Thyroid gland (tissue), 4 donors: ENCODE results near the gene PITPNB.

ENCODE experiments used
- POLR2A ChIP-seq, 2 donors: fragments of 450-650 bp; IDR thresholded peaks; one replicate each; pipeline ENCODE4 v1.6.1; 2017; ENCODE audit warnings: antibody characterized with exemption in 2 of 2, mild to moderate bottlenecking in 2 of 2, moderate library complexity in 1 of 2
- TF ChIP-seq, protein P1 (sequence below), 6 experiments: fragments of 200-600 bp in 3 of 6; fragments of 450-650 bp in 3 of 6; sonication (generic) in 3 of 6; IDR thresholded peaks; one replicate each; pipeline ENCODE4 v1.5.1; 2016 to 2019; ENCODE audit warnings: antibody characterized with exemption in 6 of 6, mild to moderate bottlenecking in 2 of 6, inconsistent platforms in 1 of 6, moderate library complexity in 1 of 6

DNA sequence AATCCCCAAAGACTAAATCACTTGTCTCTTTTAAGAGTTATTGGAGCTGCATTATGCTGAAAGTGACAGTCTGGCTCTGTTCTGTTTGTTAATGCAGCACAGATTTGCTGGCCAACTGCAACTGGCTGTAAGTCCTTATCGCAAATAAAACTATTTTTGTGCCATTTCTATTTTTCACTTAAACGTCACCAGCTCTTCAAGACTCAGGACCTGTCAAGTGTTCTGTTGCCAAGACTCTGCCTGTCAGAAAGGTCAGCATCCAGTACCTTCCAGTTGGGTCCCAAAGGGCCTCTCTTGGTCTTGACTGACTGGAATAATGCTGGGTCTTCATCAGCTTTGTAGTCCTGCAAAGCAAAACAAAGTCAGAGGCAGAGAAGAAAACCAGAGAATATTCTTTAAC is 45.6 kb downstream of the PITPNB start:
- TF ChIP-seq, protein P1, sequence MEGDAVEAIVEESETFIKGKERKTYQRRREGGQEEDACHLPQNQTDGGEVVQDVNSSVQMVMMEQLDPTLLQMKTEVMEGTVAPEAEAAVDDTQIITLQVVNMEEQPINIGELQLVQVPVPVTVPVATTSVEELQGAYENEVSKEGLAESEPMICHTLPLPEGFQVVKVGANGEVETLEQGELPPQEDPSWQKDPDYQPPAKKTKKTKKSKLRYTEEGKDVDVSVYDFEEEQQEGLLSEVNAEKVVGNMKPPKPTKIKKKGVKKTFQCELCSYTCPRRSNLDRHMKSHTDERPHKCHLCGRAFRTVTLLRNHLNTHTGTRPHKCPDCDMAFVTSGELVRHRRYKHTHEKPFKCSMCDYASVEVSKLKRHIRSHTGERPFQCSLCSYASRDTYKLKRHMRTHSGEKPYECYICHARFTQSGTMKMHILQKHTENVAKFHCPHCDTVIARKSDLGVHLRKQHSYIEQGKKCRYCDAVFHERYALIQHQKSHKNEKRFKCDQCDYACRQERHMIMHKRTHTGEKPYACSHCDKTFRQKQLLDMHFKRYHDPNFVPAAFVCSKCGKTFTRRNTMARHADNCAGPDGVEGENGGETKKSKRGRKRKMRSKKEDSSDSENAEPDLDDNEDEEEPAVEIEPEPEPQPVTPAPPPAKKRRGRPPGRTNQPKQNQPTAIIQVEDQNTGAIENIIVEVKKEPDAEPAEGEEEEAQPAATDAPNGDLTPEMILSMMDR (IDR thresholded peaks at IDR 0.05), result no peak
- TF ChIP-seq POLR2A (IDR thresholded peaks at IDR 0.05), result no peak
